Measurements from ENCODE around the gene NEMP1.
A peak's percentile ranks its signal among the peaks of the same experiment; 100 is the strongest.

NEMP1 gene

GRCh38 chr12:57066245-57066644, 12.3 kb downstream of the NEMP1 start:
- Histone ChIP-seq H4K8ac (ENCODE audit: low read length) (no peak overlapping the region), H2AK5ac (ENCODE audit: low read length, severe bottlenecking) (no peak overlapping the region), H3K4me3 (ENCODE audit: insufficient read depth in 1 of 2, low read depth in 1 of 2, low read length in 2 of 2) (no peak overlapping the region), H2BK120ac (ENCODE audit: low read depth, low read length) (no peak overlapping the region), H3K27ac (ENCODE audit: low read length, poor library complexity, severe bottlenecking) (no peak overlapping the region), H2BK5ac (ENCODE audit: low read depth, low read length, poor library complexity, severe bottlenecking) (no peak overlapping the region), H3K14ac (ENCODE audit: low read length in 2 of 2) (no peak overlapping the region), H4K91ac (ENCODE audit: low read length) (no peak overlapping the region), H3K4me2 (ENCODE audit: low read length, poor library complexity, severe bottlenecking) (no peak overlapping the region), H2AFZ (ENCODE audit: low read depth, low read length) (no peak overlapping the region), H3K36me3 (ENCODE audit: control insufficient read depth in 1 of 2, insufficient read depth in 2 of 2, low read depth in 1 of 2, low read length in 2 of 2) (peaks cover 3 to 49% of the 10 kb centered on the region in 2 experiments), H3K4me1 (ENCODE audit: control insufficient read depth, insufficient read depth, low read depth, low read length) (no peaks in the 10 kb centered on the region), H3K79me1 (replicated peaks; ENCODE audit: low read length, poor library complexity, severe bottlenecking) (peaks cover 2% of the 10 kb centered on the region), H2BK12ac (ENCODE audit: low read length in 2 of 2) (no peak overlapping the region), H2BK15ac (ENCODE audit: low read depth, poor library complexity, severe bottlenecking) (no peak overlapping the region), H3K9me3 (ENCODE audit: control insufficient read depth, low read length) (no peaks in the 10 kb centered on the region), H3K9ac (ENCODE audit: low read length) (no peak overlapping the region), H3K23ac (ENCODE audit: low read length in 2 of 2) (no peak overlapping the region), H3K4ac (ENCODE audit: low read depth in 1 of 2, low read length in 2 of 2) (no peak overlapping the region), H3K18ac (ENCODE audit: low read depth in 1 of 2, low read length in 2 of 2) (no peak overlapping the region), H3K27me3 (ENCODE audit: control insufficient read depth in 1 of 2, insufficient read depth in 1 of 2, low read length in 2 of 2) (no peaks in the 10 kb centered on the region)
- 94% methylated on average over 2 of the region's 2 CpGs for WGBS
- no peak for DNase-seq

- Histone ChIP-seq H4K8ac (ENCODE audit: low read length) (no peak overlapping the region), H3K23ac (ENCODE audit: low read length in 2 of 2) (no peak overlapping the region), H2BK120ac (ENCODE audit: low read depth, low read length) (no peak overlapping the region), H3K9ac (ENCODE audit: low read length) (peak overlapping the region; percentile 76), H3K9me3 (ENCODE audit: control insufficient read depth, low read length) (no peaks in the 10 kb centered on the region), H3K4me2 (ENCODE audit: low read length, poor library complexity, severe bottlenecking) (no peak overlapping the region), H2AFZ (ENCODE audit: low read depth, low read length) (no peak overlapping the region), H3K14ac (ENCODE audit: low read length in 2 of 2) (no peak overlapping the region), H2BK15ac (ENCODE audit: low read depth, poor library complexity, severe bottlenecking) (no peak overlapping the region), H3K79me1 (replicated peaks; ENCODE audit: low read length, poor library complexity, severe bottlenecking) (no peaks in the 10 kb centered on the region), H3K4me1 (ENCODE audit: control insufficient read depth, insufficient read depth, low read depth, low read length) (no peaks in the 10 kb centered on the region), H3K27me3 (ENCODE audit: control insufficient read depth in 1 of 2, insufficient read depth in 1 of 2, low read length in 2 of 2) (no peaks in the 10 kb centered on the region), H2BK5ac (ENCODE audit: low read depth, low read length, poor library complexity, severe bottlenecking) (no peak overlapping the region), H2AK5ac (ENCODE audit: low read length, severe bottlenecking) (no peak overlapping the region), H3K27ac (ENCODE audit: low read length, poor library complexity, severe bottlenecking) (no peak overlapping the region), H3K18ac (ENCODE audit: low read depth in 1 of 2, low read length in 2 of 2) (no peak overlapping the region), H2BK12ac (ENCODE audit: low read length in 2 of 2) (no peak overlapping the region), H4K91ac (ENCODE audit: low read length) (no peak overlapping the region), H3K36me3 (ENCODE audit: control insufficient read depth in 1 of 2, insufficient read depth in 2 of 2, low read depth in 1 of 2, low read length in 2 of 2) (peaks cover 3 to 49% of the 10 kb centered on the region in 2 experiments), H3K4me3 (ENCODE audit: insufficient read depth in 1 of 2, low read depth in 1 of 2, low read length in 2 of 2) (peak overlapping the region in 1 of 2 experiments; percentile 49), H3K4ac (ENCODE audit: low read depth in 1 of 2, low read length in 2 of 2) (no peak overlapping the region)
- WGBS: 70% methylated on average over 2 of the region's 5 CpGs
- no peak for DNase-seq
These were observed 14.5 kb downstream of the NEMP1 start for GRCh38 chr12:57063991-57064685.

- H3K27me3 ChIP-seq (ENCODE audit: control insufficient read depth in 1 of 2, insufficient read depth in 1 of 2, low read length in 2 of 2): no peaks in the 10 kb centered on the region
- H3K79me1 ChIP-seq (replicated peaks; ENCODE audit: low read length, poor library complexity, severe bottlenecking): no peaks in the 10 kb centered on the region
- no peaks in the 10 kb centered on the region for H3K9me3 ChIP-seq (ENCODE audit: control insufficient read depth, low read length)
- H3K4me1 ChIP-seq (ENCODE audit: control insufficient read depth, insufficient read depth, low read depth, low read length): no peaks in the 10 kb centered on the region
- H2BK12ac ChIP-seq (ENCODE audit: low read length in 2 of 2): no peak overlapping the region
- H3K36me3 ChIP-seq (ENCODE audit: control insufficient read depth in 1 of 2, insufficient read depth in 2 of 2, low read depth in 1 of 2, low read length in 2 of 2): peaks cover 6 to 52% of the 10 kb centered on the region in 2 experiments
- no peak overlapping the region for H3K14ac ChIP-seq (ENCODE audit: low read length in 2 of 2)
- no peak overlapping the region for H2AFZ ChIP-seq (ENCODE audit: low read depth, low read length)
- H2BK5ac ChIP-seq (ENCODE audit: low read depth, low read length, poor library complexity, severe bottlenecking): no peak overlapping the region
- 100% methylated on average over 1 of the region's 1 CpG for WGBS
- H3K27ac ChIP-seq (ENCODE audit: low read length, poor library complexity, severe bottlenecking): no peak overlapping the region
- no peak overlapping the region for H4K8ac ChIP-seq (ENCODE audit: low read length)
- no peak overlapping the region for H4K91ac ChIP-seq (ENCODE audit: low read length)
- H3K23ac ChIP-seq (ENCODE audit: low read length in 2 of 2): no peak overlapping the region
- no peak overlapping the region for H3K4me2 ChIP-seq (ENCODE audit: low read length, poor library complexity, severe bottlenecking)
- no peak overlapping the region for H3K4me3 ChIP-seq (ENCODE audit: insufficient read depth in 1 of 2, low read depth in 1 of 2, low read length in 2 of 2)
- no peak overlapping the region for H2AK5ac ChIP-seq (ENCODE audit: low read length, severe bottlenecking)
- H3K4ac ChIP-seq (ENCODE audit: low read depth in 1 of 2, low read length in 2 of 2): no peak overlapping the region
- no peak for DNase-seq
- no peak overlapping the region for H2BK15ac ChIP-seq (ENCODE audit: low read depth, poor library complexity, severe bottlenecking)
- H2BK120ac ChIP-seq (ENCODE audit: low read depth, low read length): no peak overlapping the region
- no peak overlapping the region for H3K18ac ChIP-seq (ENCODE audit: low read depth in 1 of 2, low read length in 2 of 2)
- no peak overlapping the region for H3K9ac ChIP-seq (ENCODE audit: low read length)
These were observed 20.1 kb downstream of the NEMP1 start for GRCh38 chr12:57058454-57058853.

- H3K27ac ChIP-seq (ENCODE audit: low read length, poor library complexity, severe bottlenecking): no peak overlapping the region
- no peak overlapping the region for H3K4me3 ChIP-seq (ENCODE audit: insufficient read depth in 1 of 2, low read depth in 1 of 2, low read length in 2 of 2)
- H3K4ac ChIP-seq (ENCODE audit: low read depth in 1 of 2, low read length in 2 of 2): no peak overlapping the region
- H3K18ac ChIP-seq (ENCODE audit: low read depth in 1 of 2, low read length in 2 of 2): no peak overlapping the region
- no peak overlapping the region for H3K9ac ChIP-seq (ENCODE audit: low read length)
- no peak overlapping the region for H2BK12ac ChIP-seq (ENCODE audit: low read length in 2 of 2)
- H3K4me1 ChIP-seq (ENCODE audit: control insufficient read depth, insufficient read depth, low read depth, low read length): no peaks in the 10 kb centered on the region
- H3K9me3 ChIP-seq (ENCODE audit: control insufficient read depth, low read length): no peaks in the 10 kb centered on the region
- 100% methylated on average over 2 of the region's 6 CpGs for WGBS
- H3K36me3 ChIP-seq (ENCODE audit: control insufficient read depth in 1 of 2, insufficient read depth in 2 of 2, low read depth in 1 of 2, low read length in 2 of 2): peaks cover 5 to 46% of the 10 kb centered on the region in 2 experiments
- H2BK5ac ChIP-seq (ENCODE audit: low read depth, low read length, poor library complexity, severe bottlenecking): no peak overlapping the region
- no peak overlapping the region for H2BK15ac ChIP-seq (ENCODE audit: low read depth, poor library complexity, severe bottlenecking)
- H3K23ac ChIP-seq (ENCODE audit: low read length in 2 of 2): no peak overlapping the region
- H2AFZ ChIP-seq (ENCODE audit: low read depth, low read length): no peak overlapping the region
- no peak overlapping the region for H2AK5ac ChIP-seq (ENCODE audit: low read length, severe bottlenecking)
- no peak overlapping the region for H4K8ac ChIP-seq (ENCODE audit: low read length)
- H2BK120ac ChIP-seq (ENCODE audit: low read depth, low read length): no peak overlapping the region
- H4K91ac ChIP-seq (ENCODE audit: low read length): no peak overlapping the region
- H3K79me1 ChIP-seq (replicated peaks; ENCODE audit: low read length, poor library complexity, severe bottlenecking): no peaks in the 10 kb centered on the region
- no peak overlapping the region for H3K14ac ChIP-seq (ENCODE audit: low read length in 2 of 2)
- no peaks in the 10 kb centered on the region for H3K27me3 ChIP-seq (ENCODE audit: control insufficient read depth in 1 of 2, insufficient read depth in 1 of 2, low read length in 2 of 2)
- H3K4me2 ChIP-seq (ENCODE audit: low read length, poor library complexity, severe bottlenecking): no peak overlapping the region
- no peak for DNase-seq
These were observed 21.4 kb downstream of the NEMP1 start for GRCh38 chr12:57057067-57057751.

Measured in mesenchymal stem cell (in vitro differentiated cells and primary cell).